SIG-M5 (cell line): Measurements from ENCODE around the gene NCKAP1.
"Not testable (repeated sequence)": the region's sequence is repeated elsewhere in the genome, so short reads cannot be mapped to it uniquely, and the experiment has no call there.

Source experiments
- DNase-seq: peaks from one replicate; lab custom pipeline; 2025; lab: John Stamatoyannopoulos, UW

Gene NCKAP1

DNA sequence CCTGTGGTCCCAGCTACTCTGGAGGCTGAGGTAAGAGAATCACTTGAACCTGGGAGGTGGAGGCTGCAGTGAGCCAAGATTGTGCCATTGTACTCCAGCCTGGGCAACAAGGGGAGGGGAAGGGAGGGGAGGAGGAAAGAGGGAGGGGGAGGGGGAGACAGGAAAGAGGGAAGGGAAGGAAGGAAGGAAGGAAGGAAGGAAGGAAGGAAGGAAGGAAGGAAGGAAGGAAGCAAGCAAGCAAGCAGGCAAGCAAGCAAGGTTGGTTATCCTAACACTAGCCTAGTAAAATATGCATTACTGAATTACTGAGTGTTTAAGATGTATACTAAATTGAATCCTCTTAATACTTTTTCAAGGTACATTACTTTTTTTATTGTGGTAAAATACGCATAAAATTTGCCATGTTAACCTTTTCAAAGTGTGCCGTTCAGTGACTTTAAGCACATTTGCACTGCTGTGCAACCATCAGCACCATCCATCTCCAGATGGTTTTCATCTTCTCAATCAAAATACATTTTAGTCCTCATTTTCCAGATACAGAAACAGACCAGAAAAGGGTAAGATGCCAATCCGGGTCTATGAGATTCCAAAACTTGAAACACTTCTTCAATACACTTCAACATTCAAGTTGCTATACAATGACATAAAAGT, 28.9 kb downstream of the NCKAP1 start:
- no peak for DNase-seq

GRCh38 chr2:183001948-183002347, 36.3 kb downstream of the NCKAP1 start:
- DNase-seq: no peak

DNA sequence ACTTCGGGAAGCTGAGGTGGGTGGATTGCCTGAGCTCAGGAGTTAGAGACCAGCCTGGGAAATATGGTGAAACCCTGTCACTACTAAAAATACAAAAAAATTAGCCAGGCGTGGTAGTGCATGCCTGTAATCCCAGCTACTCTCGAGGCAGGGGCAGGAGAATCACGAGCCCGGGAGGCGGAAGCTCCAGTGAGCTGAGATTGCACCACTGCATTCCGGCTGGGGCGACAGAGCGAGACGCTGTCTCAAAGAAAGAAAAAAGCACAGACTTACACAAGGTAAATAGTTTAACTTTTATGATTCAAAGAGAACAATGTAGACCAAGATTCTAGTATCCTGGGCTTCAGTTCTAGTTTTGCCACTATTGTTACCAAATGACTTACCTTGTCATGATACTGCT, 37.4 kb downstream of the NCKAP1 start:
- DNase-seq: no peak

GRCh38 chr2:182999348-183000028, 38.8 kb downstream of the NCKAP1 start:
- DNase-seq: no peak

- no peak for DNase-seq
Measured at GRCh38 chr2:182994228-182994912, 43.9 kb downstream of the NCKAP1 start.

DNA sequence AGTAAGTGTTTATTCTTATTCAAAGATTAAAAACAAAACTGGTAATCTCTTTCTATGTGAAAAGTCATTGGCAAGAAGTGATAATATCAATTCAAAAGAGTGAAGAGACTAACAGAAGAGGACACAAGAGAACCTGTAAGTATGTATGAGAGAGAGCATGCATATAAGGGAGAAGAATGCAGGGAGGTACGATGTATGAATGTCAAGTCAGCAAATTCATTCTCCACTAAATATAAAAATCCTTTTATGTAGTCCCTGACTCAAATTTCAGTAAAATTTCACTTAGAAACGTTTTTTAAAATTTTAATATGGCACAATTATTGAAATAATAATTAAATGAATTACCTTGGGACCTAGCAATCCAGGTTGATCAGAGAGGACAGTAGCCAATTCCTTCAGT, 55.3 kb downstream of the NCKAP1 start:
- DNase-seq: no peak

GRCh38 chr2:182981475-182981874, 56.8 kb downstream of the NCKAP1 start:
- not testable (repeated sequence) for DNase-seq

- DNase-seq: no peak
Measured at GRCh38 chr2:182980652-182981051, 57.6 kb downstream of the NCKAP1 start.

- DNase-seq: peak; percentile 45
Measured at GRCh38 chr2:182980115-182980514, 58.1 kb downstream of the NCKAP1 start.

DNA sequence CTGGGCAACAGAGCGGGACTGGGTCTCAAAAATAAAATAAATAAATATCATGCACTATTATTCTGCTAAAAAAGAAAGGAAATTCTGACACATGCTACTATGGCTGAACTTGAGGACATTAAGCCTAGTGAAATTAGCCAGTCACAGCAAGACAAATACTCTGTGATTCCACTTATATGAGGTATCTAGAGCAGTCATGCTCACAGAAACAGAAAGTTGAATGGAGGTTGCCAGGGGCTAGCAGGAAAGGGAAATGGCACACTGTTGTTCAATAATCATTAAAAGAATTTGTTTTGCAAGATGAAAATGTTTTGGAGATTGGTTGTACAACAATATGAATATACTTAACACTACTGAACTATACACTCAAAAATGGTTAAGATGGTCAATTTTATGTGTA, 60.8 kb downstream of the NCKAP1 start:
- DNase-seq: no peak

GRCh38 chr2:182973441-182974352, 64.6 kb downstream of the NCKAP1 start:
- no peak for DNase-seq

GRCh38 chr2:182972548-182972942, 65.7 kb downstream of the NCKAP1 start:
- no peak for DNase-seq

- DNase-seq: no peak
Measured at GRCh38 chr2:182971820-182972547, 66.3 kb downstream of the NCKAP1 start.

GRCh38 chr2:182970486-182970885, 67.8 kb downstream of the NCKAP1 start:
- no peak for DNase-seq

- DNase-seq: no peak
Measured at GRCh38 chr2:182968493-182968892, 69.8 kb downstream of the NCKAP1 start.

- DNase-seq: not testable (repeated sequence)
Measured at GRCh38 chr2:182966356-182966755, 71.9 kb downstream of the NCKAP1 start.

DNA sequence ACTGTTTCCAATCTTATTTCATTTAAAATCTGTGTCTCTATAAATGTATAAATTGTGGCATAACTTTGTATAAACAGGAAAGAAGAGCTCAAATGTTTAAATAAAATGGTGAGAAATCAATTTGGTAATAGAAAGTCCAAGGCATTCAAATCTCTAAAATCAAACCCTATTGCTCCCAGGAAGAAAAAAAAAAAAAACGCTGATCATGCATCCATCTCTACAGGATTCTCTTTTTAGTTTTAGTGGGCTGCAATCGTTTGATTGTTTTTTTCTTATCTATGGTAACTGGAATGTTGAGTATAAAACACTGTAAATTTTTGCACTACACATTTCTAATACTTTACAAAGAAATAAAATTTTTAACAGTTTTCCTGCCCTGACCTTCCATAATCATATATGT, 75.6 kb downstream of the NCKAP1 start:
- DNase-seq: no peak

DNA sequence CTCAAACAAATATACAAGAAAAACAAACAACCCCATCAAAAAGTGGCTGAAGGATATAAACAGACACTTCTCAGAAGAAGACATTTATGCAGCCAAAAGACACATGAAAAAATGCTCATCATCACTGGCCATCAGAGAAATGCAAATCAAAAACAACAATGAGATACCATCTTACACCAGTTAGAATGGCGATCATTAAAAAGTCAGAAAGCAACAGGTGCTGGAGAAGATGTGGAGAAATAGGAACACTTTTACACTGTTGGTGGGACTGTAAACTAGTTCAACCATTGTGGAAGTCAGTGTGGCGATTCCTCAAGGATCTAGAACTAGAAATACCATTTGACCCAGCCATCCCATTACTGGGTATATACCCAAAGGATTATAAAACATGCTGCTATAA, 77.4 kb downstream of the NCKAP1 start:
- not testable (repeated sequence) for DNase-seq

- no peak for DNase-seq
Measured at GRCh38 chr2:182954789-182955188, 83.5 kb downstream of the NCKAP1 start.

DNA sequence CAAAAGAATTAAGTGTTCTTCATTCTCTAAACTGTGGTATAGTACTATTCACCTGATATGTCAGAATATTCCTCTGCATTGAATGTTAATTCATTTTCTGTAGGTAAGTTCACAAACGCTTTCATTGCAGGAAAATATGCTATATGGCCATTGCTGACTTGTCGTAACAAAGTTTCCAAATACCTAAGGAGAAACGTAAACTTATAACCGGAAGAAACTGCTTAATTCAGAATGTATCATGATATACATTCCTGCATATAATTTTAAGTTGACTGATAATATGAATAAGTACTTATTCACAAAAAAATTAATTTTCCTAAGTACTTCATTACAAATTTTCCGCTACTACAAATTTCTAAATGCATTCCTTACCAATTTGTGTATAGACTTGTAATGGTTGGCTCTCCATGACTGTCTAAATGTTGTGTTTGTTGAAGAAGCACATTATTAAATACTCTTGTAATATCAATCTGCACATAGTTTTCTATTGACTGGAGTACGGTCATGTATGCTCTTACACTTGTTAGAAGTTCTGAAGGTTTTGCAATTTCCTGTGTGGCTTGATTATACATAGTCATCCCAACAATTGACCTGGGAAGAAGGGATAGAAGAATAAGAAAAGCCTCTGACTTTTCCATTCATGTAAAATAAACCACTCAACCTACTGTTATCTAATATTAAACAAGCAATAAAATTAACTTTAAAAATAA, 85.4 kb downstream of the NCKAP1 start:
- no peak for DNase-seq
